ENCODE results near the gene PXDN. TPM values are rescaled to one million over a fixed set of nuclear protein-coding genes. Genes with fewer than 3 reads are reported as not detected.

Gene PXDN
- total and polyA plus RNA-seq, 2 of the 13 experiments (the other 11 are each of a cell fraction or from before 2014, with no cell fraction given): not detected

GRCh38 chr2:1600191-1601066 lies 143.9 kb downstream of the PXDN start (continued):
- TF ChIP-seq, protein P1, sequence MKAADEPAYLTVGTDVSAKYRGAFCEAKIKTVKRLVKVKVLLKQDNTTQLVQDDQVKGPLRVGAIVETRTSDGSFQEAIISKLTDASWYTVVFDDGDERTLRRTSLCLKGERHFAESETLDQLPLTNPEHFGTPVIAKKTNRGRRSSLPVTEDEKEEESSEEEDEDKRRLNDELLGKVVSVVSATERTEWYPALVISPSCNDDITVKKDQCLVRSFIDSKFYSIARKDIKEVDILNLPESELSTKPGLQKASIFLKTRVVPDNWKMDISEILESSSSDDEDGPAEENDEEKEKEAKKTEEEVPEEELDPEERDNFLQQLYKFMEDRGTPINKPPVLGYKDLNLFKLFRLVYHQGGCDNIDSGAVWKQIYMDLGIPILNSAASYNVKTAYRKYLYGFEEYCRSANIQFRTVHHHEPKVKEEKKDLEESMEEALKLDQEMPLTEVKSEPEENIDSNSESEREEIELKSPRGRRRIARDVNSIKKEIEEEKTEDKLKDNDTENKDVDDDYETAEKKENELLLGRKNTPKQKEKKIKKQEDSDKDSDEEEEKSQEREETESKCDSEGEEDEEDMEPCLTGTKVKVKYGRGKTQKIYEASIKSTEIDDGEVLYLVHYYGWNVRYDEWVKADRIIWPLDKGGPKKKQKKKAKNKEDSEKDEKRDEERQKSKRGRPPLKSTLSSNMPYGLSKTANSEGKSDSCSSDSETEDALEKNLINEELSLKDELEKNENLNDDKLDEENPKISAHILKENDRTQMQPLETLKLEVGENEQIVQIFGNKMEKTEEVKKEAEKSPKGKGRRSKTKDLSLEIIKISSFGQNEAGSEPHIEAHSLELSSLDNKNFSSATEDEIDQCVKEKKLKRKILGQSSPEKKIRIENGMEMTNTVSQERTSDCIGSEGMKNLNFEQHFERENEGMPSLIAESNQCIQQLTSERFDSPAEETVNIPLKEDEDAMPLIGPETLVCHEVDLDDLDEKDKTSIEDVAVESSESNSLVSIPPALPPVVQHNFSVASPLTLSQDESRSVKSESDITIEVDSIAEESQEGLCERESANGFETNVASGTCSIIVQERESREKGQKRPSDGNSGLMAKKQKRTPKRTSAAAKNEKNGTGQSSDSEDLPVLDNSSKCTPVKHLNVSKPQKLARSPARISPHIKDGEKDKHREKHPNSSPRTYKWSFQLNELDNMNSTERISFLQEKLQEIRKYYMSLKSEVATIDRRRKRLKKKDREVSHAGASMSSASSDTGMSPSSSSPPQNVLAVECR (CRISPR knock-in tag; IDR thresholded peaks at IDR 0.05; ENCODE audit: borderline replicate concordance): no peak
- TF ChIP-seq KDM6A (CRISPR knock-in tag; IDR thresholded peaks at IDR 0.05; ENCODE audit: low read depth): no peak
- TF ChIP-seq, protein P2, sequence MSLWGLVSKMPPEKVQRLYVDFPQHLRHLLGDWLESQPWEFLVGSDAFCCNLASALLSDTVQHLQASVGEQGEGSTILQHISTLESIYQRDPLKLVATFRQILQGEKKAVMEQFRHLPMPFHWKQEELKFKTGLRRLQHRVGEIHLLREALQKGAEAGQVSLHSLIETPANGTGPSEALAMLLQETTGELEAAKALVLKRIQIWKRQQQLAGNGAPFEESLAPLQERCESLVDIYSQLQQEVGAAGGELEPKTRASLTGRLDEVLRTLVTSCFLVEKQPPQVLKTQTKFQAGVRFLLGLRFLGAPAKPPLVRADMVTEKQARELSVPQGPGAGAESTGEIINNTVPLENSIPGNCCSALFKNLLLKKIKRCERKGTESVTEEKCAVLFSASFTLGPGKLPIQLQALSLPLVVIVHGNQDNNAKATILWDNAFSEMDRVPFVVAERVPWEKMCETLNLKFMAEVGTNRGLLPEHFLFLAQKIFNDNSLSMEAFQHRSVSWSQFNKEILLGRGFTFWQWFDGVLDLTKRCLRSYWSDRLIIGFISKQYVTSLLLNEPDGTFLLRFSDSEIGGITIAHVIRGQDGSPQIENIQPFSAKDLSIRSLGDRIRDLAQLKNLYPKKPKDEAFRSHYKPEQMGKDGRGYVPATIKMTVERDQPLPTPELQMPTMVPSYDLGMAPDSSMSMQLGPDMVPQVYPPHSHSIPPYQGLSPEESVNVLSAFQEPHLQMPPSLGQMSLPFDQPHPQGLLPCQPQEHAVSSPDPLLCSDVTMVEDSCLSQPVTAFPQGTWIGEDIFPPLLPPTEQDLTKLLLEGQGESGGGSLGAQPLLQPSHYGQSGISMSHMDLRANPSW (CRISPR knock-in tag; IDR thresholded peaks at IDR 0.05; ENCODE audit: borderline replicate concordance): no peak
- TF ChIP-seq ZNF564 (CRISPR knock-in tag; IDR thresholded peaks at IDR 0.05): no peak
- TF ChIP-seq FOXJ3 (CRISPR knock-in tag; IDR thresholded peaks at IDR 0.05; ENCODE audit: borderline replicate concordance): no peak
- TF ChIP-seq, protein P3, sequence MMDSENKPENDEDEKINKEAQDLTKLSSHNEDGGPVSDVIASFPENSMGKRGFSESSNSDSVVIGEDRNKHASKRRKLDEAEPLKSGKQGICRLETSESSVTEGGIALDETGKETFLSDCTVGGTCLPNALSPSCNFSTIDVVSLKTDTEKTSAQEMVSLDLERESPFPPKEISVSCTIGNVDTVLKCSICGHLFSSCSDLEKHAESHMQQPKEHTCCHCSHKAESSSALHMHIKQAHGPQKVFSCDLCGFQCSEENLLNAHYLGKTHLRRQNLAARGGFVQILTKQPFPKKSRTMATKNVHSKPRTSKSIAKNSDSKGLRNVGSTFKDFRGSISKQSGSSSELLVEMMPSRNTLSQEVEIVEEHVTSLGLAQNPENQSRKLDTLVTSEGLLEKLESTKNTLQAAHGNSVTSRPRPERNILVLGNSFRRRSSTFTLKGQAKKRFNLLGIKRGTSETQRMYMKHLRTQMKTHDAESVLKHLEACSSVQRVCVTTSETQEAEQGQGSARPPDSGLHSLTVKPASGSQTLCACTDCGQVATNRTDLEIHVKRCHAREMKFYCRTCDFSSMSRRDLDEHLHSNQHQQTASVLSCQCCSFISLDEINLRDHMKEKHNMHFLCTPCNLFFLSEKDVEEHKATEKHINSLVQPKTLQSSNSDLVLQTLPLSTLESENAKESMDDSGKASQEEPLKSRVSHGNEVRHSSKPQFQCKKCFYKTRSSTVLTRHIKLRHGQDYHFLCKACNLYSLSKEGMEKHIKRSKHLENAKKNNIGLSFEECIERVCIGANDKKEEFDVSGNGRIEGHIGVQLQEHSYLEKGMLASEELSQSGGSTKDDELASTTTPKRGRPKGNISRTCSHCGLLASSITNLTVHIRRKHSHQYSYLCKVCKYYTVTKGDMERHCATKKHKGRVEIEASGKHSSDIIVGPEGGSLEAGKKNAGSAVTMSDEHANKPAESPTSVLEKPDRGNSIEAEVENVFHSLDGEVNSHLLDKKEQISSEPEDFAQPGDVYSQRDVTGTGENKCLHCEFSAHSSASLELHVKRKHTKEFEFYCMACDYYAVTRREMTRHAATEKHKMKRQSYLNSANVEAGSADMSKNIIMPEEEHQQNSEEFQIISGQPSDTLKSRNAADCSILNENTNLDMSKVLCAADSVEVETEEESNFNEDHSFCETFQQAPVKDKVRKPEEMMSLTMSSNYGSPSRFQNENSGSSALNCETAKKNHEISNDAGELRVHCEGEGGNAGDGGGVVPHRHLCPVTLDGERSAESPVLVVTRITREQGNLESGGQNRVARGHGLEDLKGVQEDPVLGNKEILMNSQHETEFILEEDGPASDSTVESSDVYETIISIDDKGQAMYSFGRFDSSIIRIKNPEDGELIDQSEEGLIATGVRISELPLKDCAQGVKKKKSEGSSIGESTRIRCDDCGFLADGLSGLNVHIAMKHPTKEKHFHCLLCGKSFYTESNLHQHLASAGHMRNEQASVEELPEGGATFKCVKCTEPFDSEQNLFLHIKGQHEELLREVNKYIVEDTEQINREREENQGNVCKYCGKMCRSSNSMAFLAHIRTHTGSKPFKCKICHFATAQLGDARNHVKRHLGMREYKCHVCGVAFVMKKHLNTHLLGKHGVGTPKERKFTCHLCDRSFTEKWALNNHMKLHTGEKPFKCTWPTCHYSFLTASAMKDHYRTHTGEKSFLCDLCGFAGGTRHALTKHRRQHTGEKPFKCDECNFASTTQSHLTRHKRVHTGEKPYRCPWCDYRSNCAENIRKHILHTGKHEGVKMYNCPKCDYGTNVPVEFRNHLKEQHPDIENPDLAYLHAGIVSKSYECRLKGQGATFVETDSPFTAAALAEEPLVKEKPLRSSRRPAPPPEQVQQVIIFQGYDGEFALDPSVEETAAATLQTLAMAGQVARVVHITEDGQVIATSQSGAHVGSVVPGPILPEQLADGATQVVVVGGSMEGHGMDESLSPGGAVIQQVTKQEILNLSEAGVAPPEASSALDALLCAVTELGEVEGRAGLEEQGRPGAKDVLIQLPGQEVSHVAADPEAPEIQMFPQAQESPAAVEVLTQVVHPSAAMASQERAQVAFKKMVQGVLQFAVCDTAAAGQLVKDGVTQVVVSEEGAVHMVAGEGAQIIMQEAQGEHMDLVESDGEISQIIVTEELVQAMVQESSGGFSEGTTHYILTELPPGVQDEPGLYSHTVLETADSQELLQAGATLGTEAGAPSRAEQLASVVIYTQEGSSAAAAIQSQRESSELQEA (CRISPR knock-in tag; IDR thresholded peaks at IDR 0.05; ENCODE audit: not compliant biosample characterization): no peak
- no peak for TF ChIP-seq MED13 (CRISPR knock-in tag; IDR thresholded peaks at IDR 0.05)
